CD14-positive monocyte (primary cell): ENCODE measurements around the gene C10orf71. TPM values are rescaled to one million over a fixed set of nuclear protein-coding genes. Genes with fewer than 3 reads are reported as not detected.

Source experiments
- DNase-seq, 3 donors: peaks; one replicate each; pipeline ENCODE4 v3.0.0-alpha.2; 2011 to 2022
- H2AFZ ChIP-seq: 2 replicates; pipeline ENCODE4 v1.6.0; 2012; ENCODE audit warnings: mild to moderate bottlenecking, low read depth, low read length, inconsistent platforms; ENCODE audit not compliant: insufficient read depth, poor library complexity, severe bottlenecking
- H3K27ac ChIP-seq, 2 donors: 1 replicate in 1 of 2; 2 replicates in 1 of 2; pipeline ENCODE4 v1.5.1; 2012 to 2013; ENCODE audit warnings: low read length in 2 of 2, control low read depth in 1 of 2, inconsistent platforms in 1 of 2, low read depth in 1 of 2, mild to moderate bottlenecking in 1 of 2
- H3K27me3 ChIP-seq, 2 donors: one replicate each; pipeline versions ENCODE4 v1.6.0 to v1.6.1; 2011 to 2013; ENCODE audit warnings: low read length in 2 of 2; ENCODE audit not compliant: control insufficient read depth in 2 of 2, insufficient read depth in 2 of 2
- H3K36me3 ChIP-seq, 2 donors: replicated peaks in 1 of 2; 1 replicate in 1 of 2; 2 replicates in 1 of 2; pipeline versions ENCODE4 v1.5.1 to v1.6.1; 2012 to 2013; ENCODE audit warnings: low read length in 2 of 2, control low read depth in 1 of 2, inconsistent platforms in 1 of 2, mild to moderate bottlenecking in 1 of 2; ENCODE audit not compliant: insufficient read depth in 2 of 2, control insufficient read depth in 1 of 2
- H3K4me1 ChIP-seq, 2 donors: 1 replicate in 1 of 2; 2 replicates in 1 of 2; pipeline versions ENCODE4 v1.5.1 to v1.6.1; 2012 to 2013; ENCODE audit warnings: low read length in 2 of 2, control low read depth in 1 of 2, inconsistent platforms in 1 of 2, mild to moderate bottlenecking in 1 of 2, moderate library complexity in 1 of 2; ENCODE audit not compliant: insufficient read depth in 2 of 2, control insufficient read depth in 1 of 2
- H3K4me2 ChIP-seq: replicated peaks from 2 replicates; pipeline ENCODE3; 2012; ENCODE audit warnings: low read length, moderate library complexity, mild to moderate bottlenecking; ENCODE audit not compliant: poor library complexity, severe bottlenecking; ENCODE audit errors: extremely low read depth
- H3K4me3 ChIP-seq, 3 experiments: fragments of 200-600 bp in 1 of 3; sonication (generic) in 1 of 3; replicated peaks in 1 of 3; 1 replicate in 2 of 3; 2 replicates in 1 of 3; pipeline ENCODE4 v1.5.1; 2011 to 2013; ENCODE audit warnings: low read length in 3 of 3, mild to moderate bottlenecking in 3 of 3, control low read depth in 2 of 3, low read depth in 2 of 3, inconsistent platforms in 1 of 3, moderate library complexity in 1 of 3
- H3K79me2 ChIP-seq: 2 replicates; pipeline ENCODE4 v1.6.0; 2012; ENCODE audit warnings: mild to moderate bottlenecking, control low read depth, inconsistent platforms, low read length, moderate library complexity; ENCODE audit not compliant: insufficient read depth
- H3K9ac ChIP-seq: 2 replicates; pipeline ENCODE4 v1.6.0; 2017; ENCODE audit warnings: low read length, mild to moderate bottlenecking; ENCODE audit not compliant: insufficient read depth, poor library complexity, severe bottlenecking
- H3K9me3 ChIP-seq, 2 donors: replicated peaks in 1 of 2; 1 replicate in 1 of 2; 2 replicates in 1 of 2; pipeline versions ENCODE4 v1.5.1 to v1.6.1; 2012 to 2013; ENCODE audit warnings: low read length in 2 of 2, control low read depth in 1 of 2; ENCODE audit not compliant: control insufficient read depth in 1 of 2, insufficient read depth in 1 of 2
- H4K20me1 ChIP-seq: 2 replicates; pipeline ENCODE4 v1.6.0; 2012; ENCODE audit warnings: mild to moderate bottlenecking, low read length, control low read depth, moderate library complexity; ENCODE audit not compliant: insufficient read depth
- H3K27ac Mint-ChIP-seq, 7 donors: one replicate each; pipeline ENCODE4 v1.8.0; 2020; ENCODE audit warnings: mild to moderate bottlenecking in 7 of 7, mixed read lengths in 7 of 7, moderate library complexity in 6 of 7, inconsistent platforms in 2 of 7
- H3K27me3 Mint-ChIP-seq, 3 donors: one replicate each; pipeline ENCODE4 v1.8.0; 2021 to 2022; ENCODE audit warnings: low read depth in 3 of 3, mild to moderate bottlenecking in 3 of 3, mixed read lengths in 3 of 3, moderate library complexity in 3 of 3, inconsistent platforms in 1 of 3
- H3K36me3 Mint-ChIP-seq, 2 donors: one replicate each; pipeline ENCODE4 v1.8.0; 2020; ENCODE audit warnings: mixed read lengths in 2 of 2, inconsistent platforms in 1 of 2, mild to moderate bottlenecking in 1 of 2
- H3K4me1 Mint-ChIP-seq: one replicate; pipeline ENCODE4 v1.8.0; 2020; ENCODE audit warnings: mild to moderate bottlenecking, mixed read lengths
- H3K4me3 Mint-ChIP-seq, 2 donors: one replicate each; pipeline ENCODE4 v1.8.0; 2020; ENCODE audit warnings: mild to moderate bottlenecking in 2 of 2, mixed read lengths in 2 of 2, moderate library complexity in 1 of 2
- H3K9me3 Mint-ChIP-seq, 7 donors: one replicate each; pipeline ENCODE4 v1.8.0; 2020 to 2022; ENCODE audit warnings: mixed read lengths in 7 of 7, mild to moderate bottlenecking in 6 of 7, moderate library complexity in 6 of 7, inconsistent platforms in 2 of 7
- CTCF ChIP-seq: fragments of 200-600 bp; IDR thresholded peaks from one replicate; pipeline ENCODE4 v1.8.0; 2022; ENCODE audit warnings: antibody characterized with exemption, mild to moderate bottlenecking
- WGBS: methylation state at CpG from one replicate; pipeline ENCODE4 v1.1.5; 2013; ENCODE audit warnings: missing lambda C conversion rate; ENCODE audit not compliant: insufficient coverage; 5-methylcytosine and 5-hydroxymethylcytosine counted together
- intact Hi-C, 2 donors: fragments of 100-400 bp; cut with micrococcal nuclease; formaldehyde crosslinking; loops; one replicate each; pipeline versions ENCODE4 v1.15.0 to v1.15.1; 2023
- polyA plus RNA-seq, 3 donors: library from polyadenylated mRNA; depleted of rRNA in 1 of 3; unstranded in 2 of 3; stranded (reverse) in 1 of 3; fragments of 300-500 nt in 2 of 3; fragments of >200 nt in 1 of 3; fragmentation: Illumina TruSeq in 2 of 3; gene quantifications; 1 replicate in 2 of 3; 2 replicates in 1 of 3; pipeline ENCODE4 v1.2.3, GENCODE V29; 2012 to 2021

Gene C10orf71
- polyA plus RNA-seq, 3 donors = not detected

- no peaks in the 10 kb centered on the region for H3K9me3 ChIP-seq
- no peak overlapping the region for H3K4me3 Mint-ChIP-seq
- H4K20me1 ChIP-seq = no peaks in the 10 kb centered on the region
- peaks cover 0 to 4% (median 1%) of the 10 kb centered on the region in 3 donors for H3K27me3 Mint-ChIP-seq
- no peak for DNase-seq
- H3K36me3 ChIP-seq = no peaks in the 10 kb centered on the region
- H3K27me3 ChIP-seq = no peaks in the 10 kb centered on the region
- no peaks in the 10 kb centered on the region for H3K79me2 ChIP-seq
- H3K36me3 Mint-ChIP-seq = no peaks in the 10 kb centered on the region
- WGBS = 94% methylated on average over 3 of the region's 4 CpGs
- TF ChIP-seq CTCF = no peak
- no peak overlapping the region for H3K4me2 ChIP-seq
- H3K9me3 Mint-ChIP-seq = peaks cover 0 to 6% (median 1%) of the 10 kb centered on the region in 7 donors
- H3K9ac ChIP-seq = no peak overlapping the region
- intact Hi-C loops = no loop called here
- H2AFZ ChIP-seq = no peak overlapping the region
- peaks cover 23 to 34% of the 10 kb centered on the region in 2 donors for H3K4me1 ChIP-seq
- H3K4me1 Mint-ChIP-seq = peaks cover 35% of the 10 kb centered on the region
- H3K27ac ChIP-seq = no peak overlapping the region
- H3K27ac Mint-ChIP-seq = no peak overlapping the region
- H3K4me3 ChIP-seq = no peak overlapping the region
These were observed 57.2 kb downstream of the C10orf71 start for GRCh38 chr10:49356181-49356580.

- Histone ChIP-seq H3K4me2 (no peak overlapping the region), H3K4me1 (peaks cover 27 to 39% of the 10 kb centered on the region in 2 donors), H3K9me3 (no peaks in the 10 kb centered on the region), H3K27me3 (no peaks in the 10 kb centered on the region), H4K20me1 (no peaks in the 10 kb centered on the region), H3K36me3 (no peaks in the 10 kb centered on the region), H3K9ac (no peak overlapping the region), H2AFZ (no peak overlapping the region), H3K27ac (no peak overlapping the region), H3K79me2 (no peaks in the 10 kb centered on the region), H3K4me3 (no peak overlapping the region)
- Mint-ChIP-seq H3K9me3 (peaks cover 0 to 6% (median 1%) of the 10 kb centered on the region in 7 donors), H3K27ac (no peak overlapping the region), H3K4me3 (no peak overlapping the region), H3K4me1 (peaks cover 36% of the 10 kb centered on the region), H3K36me3 (no peaks in the 10 kb centered on the region), H3K27me3 (peaks cover 0 to 4% (median 1%) of the 10 kb centered on the region in 3 donors)
- no peak for TF ChIP-seq CTCF
- intact Hi-C loops = no loop called here
- no CpG with 5 or more reads among the region's 1 CpG for WGBS
- DNase-seq = peak in 1 of 3 donors; percentile 23
These were observed 58.0 kb downstream of the C10orf71 start for GRCh38 chr10:49356944-49357343.
